Measurements from ENCODE around the gene VWC2L. TPM values are rescaled to one million over a fixed set of nuclear protein-coding genes. Genes with fewer than 3 reads are reported as not detected.

VWC2L gene
- total RNA-seq, 1 experiment from 2014 or later, result not detected

DNA sequence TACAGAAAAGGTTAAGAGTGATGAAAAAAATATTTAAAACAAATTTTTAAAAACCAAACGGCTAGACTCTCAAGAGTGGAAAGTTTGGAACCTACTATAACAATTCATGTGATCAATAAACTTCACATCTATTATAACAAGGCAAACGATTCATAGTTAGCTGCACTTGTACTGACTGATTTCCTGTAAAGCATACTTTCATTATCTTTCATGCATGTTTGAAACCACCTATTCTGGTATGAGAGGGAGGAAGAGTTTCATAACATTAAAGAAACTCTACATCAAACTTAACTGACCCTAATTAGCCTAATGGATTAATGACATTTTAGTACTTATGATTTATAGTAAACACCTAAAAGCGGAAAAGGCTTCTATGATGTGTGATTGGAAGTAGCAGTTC, 43.7 kb upstream of the VWC2L start:
- Mint-ChIP-seq H3K4me3 (ENCODE audit: unreplicated experiment) (no peak overlapping the region), H3K9me3 (ENCODE audit: unreplicated experiment) (peaks cover 31% of the 10 kb centered on the region), H3K4me1 (ENCODE audit: low read depth, unreplicated experiment) (peaks cover 11% of the 10 kb centered on the region), H3K27ac (ENCODE audit: unreplicated experiment) (no peak overlapping the region), H3K36me3 (ENCODE audit: insufficient read depth, unreplicated experiment) (no peaks in the 10 kb centered on the region), H3K27me3 (ENCODE audit: insufficient read depth, unreplicated experiment) (no peaks in the 10 kb centered on the region)
- H3K9me3 ChIP-seq, result no peaks in the 10 kb centered on the region
- ChIA-PET POLR2A (no interaction called here), CTCF (no interaction called here)
- intact Hi-C loops (cut with micrococcal nuclease; ENCODE audit: unreplicated experiment), result no loop called here
- no TSS peak for BruUV-seq (replicated peaks)
- H3K27me3 ChIP-seq (replicated peaks; ENCODE audit: control insufficient read depth, insufficient read depth, low read length), result no peaks in the 10 kb centered on the region
- TF ChIP-seq, protein P1, sequence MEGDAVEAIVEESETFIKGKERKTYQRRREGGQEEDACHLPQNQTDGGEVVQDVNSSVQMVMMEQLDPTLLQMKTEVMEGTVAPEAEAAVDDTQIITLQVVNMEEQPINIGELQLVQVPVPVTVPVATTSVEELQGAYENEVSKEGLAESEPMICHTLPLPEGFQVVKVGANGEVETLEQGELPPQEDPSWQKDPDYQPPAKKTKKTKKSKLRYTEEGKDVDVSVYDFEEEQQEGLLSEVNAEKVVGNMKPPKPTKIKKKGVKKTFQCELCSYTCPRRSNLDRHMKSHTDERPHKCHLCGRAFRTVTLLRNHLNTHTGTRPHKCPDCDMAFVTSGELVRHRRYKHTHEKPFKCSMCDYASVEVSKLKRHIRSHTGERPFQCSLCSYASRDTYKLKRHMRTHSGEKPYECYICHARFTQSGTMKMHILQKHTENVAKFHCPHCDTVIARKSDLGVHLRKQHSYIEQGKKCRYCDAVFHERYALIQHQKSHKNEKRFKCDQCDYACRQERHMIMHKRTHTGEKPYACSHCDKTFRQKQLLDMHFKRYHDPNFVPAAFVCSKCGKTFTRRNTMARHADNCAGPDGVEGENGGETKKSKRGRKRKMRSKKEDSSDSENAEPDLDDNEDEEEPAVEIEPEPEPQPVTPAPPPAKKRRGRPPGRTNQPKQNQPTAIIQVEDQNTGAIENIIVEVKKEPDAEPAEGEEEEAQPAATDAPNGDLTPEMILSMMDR (IDR thresholded peaks at IDR 0.05; ENCODE audit: insufficient read depth in 1 of 2, low read depth in 1 of 2, low read length in 1 of 2, severe bottlenecking in 1 of 2, unreplicated experiment in 1 of 2), result no peak
- DNase-seq, result no peak
- no peaks in the 10 kb centered on the region for H3K36me3 ChIP-seq (ENCODE audit: control insufficient read depth, insufficient read depth, low read length)
- no peak overlapping the region for H3K4me3 ChIP-seq (ENCODE audit: low read depth, low read length)
- H3K4me1 ChIP-seq, result peaks cover 5% of the 10 kb centered on the region

DNA sequence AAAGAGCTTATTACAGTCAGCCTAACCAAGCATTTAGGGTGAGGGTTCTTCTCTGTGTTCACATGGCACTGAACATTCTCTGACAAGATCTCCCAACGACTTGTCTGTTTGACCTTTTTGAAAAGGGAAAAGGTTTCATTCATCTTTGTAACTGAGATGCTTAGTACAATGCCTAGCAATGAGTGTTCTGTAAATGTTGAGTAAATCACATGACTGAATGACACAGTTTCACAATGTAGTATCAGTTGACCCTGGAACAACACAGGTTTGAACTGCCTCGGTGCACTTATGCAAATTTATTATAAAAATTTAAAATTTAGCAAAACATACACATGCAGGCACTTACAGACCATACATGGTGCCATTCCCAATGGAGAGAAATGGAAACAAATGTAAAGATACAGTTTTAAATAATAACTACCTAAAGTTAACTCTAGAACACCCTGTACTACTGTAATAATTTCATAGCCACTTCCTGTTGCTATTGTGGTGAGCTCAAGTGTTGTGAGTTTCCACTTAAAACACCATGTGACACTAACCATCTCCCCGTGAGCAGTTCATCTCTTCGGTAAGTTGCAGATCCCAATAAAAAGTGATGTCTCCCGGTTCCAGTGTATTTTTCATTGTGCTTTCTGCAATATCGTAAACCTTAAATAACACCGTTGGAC, 34.1 kb upstream of the VWC2L start:
- H3K27me3 Mint-ChIP-seq (ENCODE audit: insufficient read depth, unreplicated experiment), result no peaks in the 10 kb centered on the region
- Histone ChIP-seq H3K4me1 (no peaks in the 10 kb centered on the region), H3K4me3 (ENCODE audit: low read depth, low read length) (no peak overlapping the region), H3K36me3 (ENCODE audit: control insufficient read depth, insufficient read depth, low read length) (no peaks in the 10 kb centered on the region), H3K9me3 (no peaks in the 10 kb centered on the region), H3K27me3 (replicated peaks; ENCODE audit: control insufficient read depth, insufficient read depth, low read length) (no peaks in the 10 kb centered on the region)
- peaks cover 8% of the 10 kb centered on the region for H3K4me1 Mint-ChIP-seq (ENCODE audit: low read depth, unreplicated experiment)
- TF ChIP-seq, protein P1 (IDR thresholded peaks at IDR 0.05; ENCODE audit: insufficient read depth in 1 of 2, low read depth in 1 of 2, low read length in 1 of 2, severe bottlenecking in 1 of 2, unreplicated experiment in 1 of 2), result no peak
- intact Hi-C loops (cut with micrococcal nuclease; ENCODE audit: unreplicated experiment), result no loop called here
- peaks cover 10% of the 10 kb centered on the region for H3K9me3 Mint-ChIP-seq (ENCODE audit: unreplicated experiment)
- DNase-seq, result no peak
- no peaks in the 10 kb centered on the region for H3K36me3 Mint-ChIP-seq (ENCODE audit: insufficient read depth, unreplicated experiment)
- BruUV-seq (replicated peaks), result no TSS peak
- no peak overlapping the region for H3K27ac Mint-ChIP-seq (ENCODE audit: unreplicated experiment)
- ChIA-PET POLR2A (no interaction called here), CTCF (no interaction called here)
- no peak overlapping the region for H3K4me3 Mint-ChIP-seq (ENCODE audit: unreplicated experiment)

DNA sequence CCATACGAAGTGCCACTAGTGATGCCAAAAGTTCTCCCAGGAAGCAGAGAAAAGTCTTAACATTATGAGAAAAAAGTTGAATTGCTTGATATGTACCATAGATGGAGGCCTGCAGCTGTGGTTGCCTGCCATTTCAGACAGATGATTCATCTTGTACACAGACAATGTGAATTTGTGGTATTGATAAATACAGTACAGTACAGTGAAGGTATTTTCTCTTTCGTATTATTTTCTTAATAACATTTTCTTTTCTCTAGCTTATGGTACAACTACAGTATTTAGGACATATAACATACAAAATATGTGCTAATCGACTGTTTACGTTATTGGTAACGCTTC, 33.6 kb upstream of the VWC2L start:
- ChIA-PET CTCF (no interaction called here), POLR2A (no interaction called here)
- BruUV-seq (replicated peaks), result no TSS peak
- intact Hi-C loops (cut with micrococcal nuclease; ENCODE audit: unreplicated experiment), result no loop called here
- Histone ChIP-seq H3K4me3 (ENCODE audit: low read depth, low read length) (no peak overlapping the region), H3K4me1 (no peaks in the 10 kb centered on the region), H3K36me3 (ENCODE audit: control insufficient read depth, insufficient read depth, low read length) (no peaks in the 10 kb centered on the region), H3K27me3 (replicated peaks; ENCODE audit: control insufficient read depth, insufficient read depth, low read length) (no peaks in the 10 kb centered on the region), H3K9me3 (no peaks in the 10 kb centered on the region)
- Mint-ChIP-seq H3K9me3 (ENCODE audit: unreplicated experiment) (peaks cover 10% of the 10 kb centered on the region), H3K4me3 (ENCODE audit: unreplicated experiment) (no peak overlapping the region), H3K27me3 (ENCODE audit: insufficient read depth, unreplicated experiment) (no peaks in the 10 kb centered on the region), H3K27ac (ENCODE audit: unreplicated experiment) (no peak overlapping the region), H3K4me1 (ENCODE audit: low read depth, unreplicated experiment) (peaks cover 8% of the 10 kb centered on the region), H3K36me3 (ENCODE audit: insufficient read depth, unreplicated experiment) (no peaks in the 10 kb centered on the region)
- DNase-seq, result no peak
- TF ChIP-seq, protein P1 (IDR thresholded peaks at IDR 0.05; ENCODE audit: insufficient read depth in 1 of 2, low read depth in 1 of 2, low read length in 1 of 2, severe bottlenecking in 1 of 2, unreplicated experiment in 1 of 2), result no peak
